Dermis blood vessel endothelial cell (primary cell): Measurements from ENCODE around the gene MEGF11. TPM values are rescaled to one million over a fixed set of nuclear protein-coding genes. Genes with fewer than 3 reads are reported as not detected.
A peak's percentile ranks its signal among the peaks of the same experiment; 100 is the strongest.

Source experiments
- DNase-seq: peaks from one replicate; pipeline ENCODE4 v3.0.0; 2010
- total RNA-seq: library from RNA; depleted of rRNA; stranded (reverse); fragments of >200 nt; gene quantifications from 2 replicates; pipeline ENCODE4 v1.2.3, GENCODE V29; 2014

The MEGF11 gene
- total RNA-seq, 1 donor from 2014 or later: not detected

DNA sequence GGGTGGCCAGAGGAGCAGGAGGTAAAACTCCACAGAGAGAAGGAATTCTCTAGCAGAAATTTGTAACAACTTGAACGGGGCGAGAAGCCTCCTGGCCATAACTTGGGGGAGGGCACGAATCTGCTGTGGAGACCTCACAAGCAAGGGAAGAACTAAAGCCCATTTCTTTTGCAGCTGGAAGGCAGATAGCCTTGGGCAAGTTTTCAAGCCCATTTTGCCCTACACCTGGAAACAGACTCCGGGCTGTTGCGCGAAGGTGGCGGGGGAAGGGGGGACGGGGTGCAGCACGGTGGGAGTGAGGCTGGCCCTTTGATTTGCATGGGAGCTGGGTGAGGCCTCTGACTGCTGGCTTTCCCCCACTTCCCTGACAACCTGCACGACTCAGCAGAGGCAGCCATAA is 168.8 kb downstream of the MEGF11 start:
- DNase-seq: no peak

- no peak for DNase-seq
These were observed 172.7 kb downstream of the MEGF11 start for GRCh38 chr15:66080717-66081398.

DNA sequence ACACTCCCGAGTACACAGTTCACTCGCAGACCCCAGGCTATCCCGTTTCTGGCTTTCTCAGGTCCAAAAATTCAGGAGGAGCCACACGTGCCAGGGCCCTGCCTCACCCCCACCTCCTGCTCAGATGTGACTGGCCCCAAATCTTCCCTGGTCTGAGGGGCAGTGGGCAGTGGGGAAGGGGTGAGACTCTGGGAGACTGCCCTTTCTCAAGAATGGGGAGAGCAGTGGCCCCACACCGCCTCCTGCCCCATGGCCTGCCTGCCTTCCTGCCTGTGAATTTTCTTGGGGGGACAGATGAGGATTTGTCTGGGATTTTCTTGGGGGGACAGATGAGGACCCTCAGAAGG is 174.6 kb downstream of the MEGF11 start:
- DNase-seq: no peak

GRCh38 chr15:66078196-66078928 is 175.2 kb downstream of the MEGF11 start:
- DNase-seq: no peak

GRCh38 chr15:66077320-66077663 is 176.3 kb downstream of the MEGF11 start:
- DNase-seq: no peak

DNA sequence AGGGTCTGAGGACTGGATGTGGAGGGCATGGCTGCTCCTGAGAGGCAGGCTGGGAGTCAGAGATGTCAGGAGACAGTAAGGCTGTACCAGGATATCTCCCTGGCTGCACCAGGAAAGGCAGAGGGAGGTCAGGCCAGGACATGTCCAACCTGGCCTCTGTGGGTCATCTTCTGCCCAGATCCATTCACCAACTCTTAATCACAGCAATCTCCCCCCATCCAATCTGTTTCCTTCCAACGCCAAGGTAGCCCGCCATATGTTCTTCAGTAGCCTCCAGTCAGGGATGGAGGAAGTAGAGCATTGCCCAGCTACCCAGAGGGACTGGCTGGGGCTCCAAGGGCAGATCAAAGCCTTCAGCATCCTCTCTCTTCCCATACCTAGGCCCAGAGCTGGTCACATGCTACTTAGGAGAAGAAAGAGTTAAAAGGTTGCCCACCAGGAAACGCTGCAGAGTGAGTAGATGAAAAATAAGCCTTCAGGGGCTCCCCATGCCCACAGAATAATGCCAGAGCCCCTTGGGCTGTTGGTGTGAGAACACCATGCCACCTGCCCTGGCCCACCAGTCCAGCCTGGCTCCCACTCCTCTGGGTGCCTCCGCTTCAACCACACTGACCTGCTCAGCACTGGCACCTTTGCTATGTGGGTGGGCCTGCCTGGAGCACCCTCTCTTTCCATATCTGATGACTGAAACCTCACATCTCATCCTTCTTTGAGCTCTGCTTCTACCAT is 176.8 kb downstream of the MEGF11 start:
- DNase-seq: no peak

DNA sequence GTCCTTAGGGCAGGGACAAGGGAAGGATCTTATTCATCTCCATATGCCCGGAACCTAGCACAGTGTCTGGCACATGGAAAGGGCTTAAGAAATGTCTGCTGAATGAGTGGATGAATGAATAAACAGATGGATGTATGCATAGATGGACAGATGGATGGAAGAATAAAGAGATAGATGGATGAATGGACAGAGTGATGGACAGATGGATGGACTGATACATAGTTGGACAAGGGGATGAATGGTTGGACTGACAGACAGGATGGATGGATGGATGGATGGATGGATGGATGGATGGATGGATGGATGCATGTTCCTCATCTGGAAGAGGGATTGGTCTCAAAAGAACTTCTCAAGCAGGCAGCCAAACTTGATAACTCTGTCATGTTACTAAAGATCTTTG is 177.6 kb downstream of the MEGF11 start:
- DNase-seq: no peak

DNA sequence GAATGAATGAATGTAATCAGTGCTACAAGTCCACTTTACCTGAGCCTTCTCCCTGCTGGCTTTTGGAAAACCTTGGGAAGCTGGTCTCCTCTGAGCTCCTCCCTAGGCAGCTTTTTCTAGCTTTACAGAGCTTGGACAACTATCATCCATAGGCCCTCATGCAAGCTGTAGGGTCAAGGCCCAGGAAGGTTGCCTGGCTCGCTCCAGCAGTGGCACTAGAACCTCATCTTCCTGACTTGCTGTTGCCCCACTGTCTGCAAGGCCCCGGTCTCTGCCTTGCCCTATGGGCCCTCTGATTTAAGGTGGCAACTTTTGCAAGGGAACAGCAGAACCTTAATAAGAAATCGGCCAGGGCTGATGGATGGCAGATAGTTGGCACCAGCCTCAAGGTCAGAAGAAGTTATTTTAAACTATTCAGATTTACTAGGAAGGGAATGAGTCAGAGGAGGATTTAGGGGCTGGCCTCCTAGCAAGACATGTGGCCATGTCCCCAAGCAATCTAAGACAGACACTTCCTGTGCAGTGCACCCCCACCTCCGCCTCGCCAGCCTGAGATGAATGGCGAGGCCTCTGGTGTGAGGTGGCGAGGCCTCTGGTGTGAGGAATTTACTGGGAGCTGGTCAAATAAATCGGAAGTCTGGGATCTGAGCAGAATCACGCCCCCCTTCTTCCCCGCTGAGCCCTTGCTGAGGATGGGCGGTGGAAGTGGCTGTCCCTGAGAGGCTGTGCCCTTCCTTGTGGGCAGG is 180.8 kb downstream of the MEGF11 start:
- no peak for DNase-seq

DNA sequence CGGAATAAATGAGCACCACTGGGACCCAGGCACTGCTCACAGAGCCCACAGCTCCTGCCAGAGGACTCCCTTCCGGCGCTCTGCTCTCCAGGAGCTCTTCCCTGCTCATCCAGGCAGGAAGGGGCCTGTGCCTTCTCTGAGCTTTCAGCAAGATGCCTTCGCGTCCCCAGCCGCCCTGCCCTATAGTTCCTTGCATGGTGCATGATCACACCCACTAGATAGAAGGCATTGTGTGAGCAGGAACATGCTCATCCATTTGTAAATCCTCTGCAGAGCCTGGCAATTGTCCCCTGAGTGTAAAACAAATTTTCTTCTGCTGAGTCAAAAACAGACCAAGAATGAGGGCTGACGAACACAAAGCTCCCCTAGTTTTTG is 181.6 kb downstream of the MEGF11 start:
- no peak for DNase-seq

GRCh38 chr15:66071160-66071920 is 182.2 kb downstream of the MEGF11 start:
- DNase-seq: no peak

DNA sequence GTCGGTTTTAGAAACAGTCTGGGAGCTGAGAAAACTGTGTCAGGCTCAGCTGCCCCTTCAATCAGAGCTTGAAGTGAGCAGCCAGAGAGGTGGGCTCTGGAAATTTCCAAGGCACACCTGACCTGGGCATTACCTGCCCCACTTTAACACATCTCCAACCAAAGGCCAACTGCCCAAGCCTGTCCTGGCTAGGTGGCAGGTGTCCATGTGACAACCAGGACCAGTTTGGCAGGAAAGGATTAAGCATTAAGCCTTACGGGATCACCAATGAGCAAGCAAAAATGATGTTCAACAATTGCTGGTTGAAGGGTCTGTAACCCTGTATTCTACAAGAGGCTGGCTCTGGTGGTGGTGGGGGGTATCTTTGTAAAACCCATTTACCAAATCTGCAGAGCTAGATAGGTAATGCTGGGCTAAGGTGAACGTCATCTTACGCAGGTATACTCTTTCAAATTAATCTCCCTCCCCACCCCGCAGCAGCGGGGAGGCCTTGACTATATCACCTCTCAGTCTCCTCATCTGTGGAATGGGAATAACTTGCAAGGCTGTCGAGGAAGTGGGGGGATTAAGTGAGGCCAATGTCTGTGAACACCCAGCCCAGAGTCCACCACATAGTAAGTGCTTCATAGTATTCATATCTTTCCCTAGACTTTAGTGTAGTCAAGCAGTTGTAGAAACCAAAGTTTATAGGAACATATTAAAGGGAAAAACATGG is 183.2 kb downstream of the MEGF11 start:
- DNase-seq: no peak

DNA sequence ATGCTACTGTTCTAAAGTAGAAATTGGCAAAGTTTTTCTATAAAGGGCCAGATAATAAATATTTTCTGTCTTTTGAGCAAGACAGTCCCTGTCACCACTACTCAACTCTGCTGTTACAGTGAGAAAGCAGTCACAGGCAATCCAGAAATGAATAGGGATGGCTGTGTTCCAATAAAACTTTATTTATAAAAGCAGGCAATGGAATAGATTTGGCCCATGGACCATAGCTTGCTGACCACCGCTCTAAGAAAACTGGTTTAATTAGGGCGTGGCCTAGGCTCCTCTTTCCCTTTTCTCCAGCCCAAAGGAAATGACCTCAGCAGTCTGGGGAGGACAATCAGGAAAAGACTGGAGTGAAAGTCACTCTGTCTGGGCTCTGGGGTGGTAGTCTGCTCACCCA is 183.8 kb downstream of the MEGF11 start:
- peak; percentile 9 for DNase-seq

GRCh38 chr15:66068801-66069200 is 184.7 kb downstream of the MEGF11 start:
- no peak for DNase-seq

GRCh38 chr15:66067687-66068086 is 185.9 kb downstream of the MEGF11 start:
- no peak for DNase-seq

- DNase-seq: no peak
These were observed 187.1 kb downstream of the MEGF11 start for GRCh38 chr15:66066481-66066880.

GRCh38 chr15:66066005-66066404 is 187.5 kb downstream of the MEGF11 start:
- no peak for DNase-seq

DNA sequence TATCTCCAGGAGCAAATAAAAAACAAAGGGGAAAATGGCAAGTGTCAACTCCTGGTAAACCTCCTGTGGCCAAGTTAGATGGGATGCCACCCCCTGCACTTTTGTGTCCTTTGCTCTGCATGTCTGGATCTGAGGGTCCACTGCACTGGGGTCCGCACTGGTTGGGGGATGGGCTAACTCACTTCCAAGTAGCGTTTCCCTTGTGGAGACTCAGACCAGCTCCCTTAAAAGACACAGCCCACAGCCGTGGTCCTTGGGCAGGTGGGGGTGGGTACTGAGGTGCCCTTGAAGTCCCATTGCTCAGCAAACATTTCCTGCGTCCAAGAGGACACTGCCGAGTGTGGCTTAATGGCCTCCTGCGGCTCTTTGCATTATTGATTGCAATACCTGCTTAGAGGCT is 188.2 kb downstream of the MEGF11 start:
- no peak for DNase-seq

DNA sequence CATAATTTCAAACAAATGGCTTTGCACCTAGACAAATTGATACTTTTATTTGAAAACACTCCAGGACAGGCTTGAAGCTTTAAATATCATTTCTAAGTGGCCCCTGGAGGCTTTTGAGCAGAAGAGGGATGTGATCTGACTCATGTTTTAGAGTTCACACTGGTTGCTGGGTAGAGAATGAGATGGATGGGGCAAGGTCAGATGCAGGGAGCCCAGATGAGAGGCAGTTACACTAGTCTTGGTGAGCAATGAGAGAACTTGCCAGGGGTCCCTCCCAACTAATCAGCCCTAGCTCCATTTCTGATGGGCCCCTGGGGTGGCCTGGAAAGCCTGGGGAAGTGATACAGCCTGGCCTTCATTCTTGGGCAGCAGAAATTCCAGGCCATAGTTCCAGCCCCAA is 190.4 kb downstream of the MEGF11 start:
- no peak for DNase-seq

GRCh38 chr15:66057089-66057488 is 196.5 kb downstream of the MEGF11 start:
- DNase-seq: no peak

- DNase-seq: no peak
These were observed 199.6 kb downstream of the MEGF11 start for GRCh38 chr15:66053991-66054390.

DNA sequence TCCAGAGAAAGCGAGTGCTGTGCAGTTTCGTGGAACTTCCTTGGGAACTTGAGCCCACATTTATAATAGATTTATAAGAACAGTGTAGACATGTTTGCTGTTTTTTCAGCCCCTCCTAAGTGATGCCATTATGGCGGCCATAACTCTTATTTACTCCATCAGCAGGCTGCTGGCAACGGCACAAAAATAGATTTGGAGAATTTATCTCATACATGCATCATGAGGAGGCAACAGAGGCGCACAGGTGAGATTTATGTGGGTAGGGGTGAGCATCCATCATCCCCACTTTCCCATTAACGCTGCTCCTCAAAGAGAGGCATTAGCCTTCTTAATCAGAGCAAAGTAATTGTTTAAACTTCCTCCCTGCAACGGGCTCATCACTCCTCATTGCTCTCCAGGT is 201.7 kb downstream of the MEGF11 start:
- DNase-seq: no peak

GRCh38 chr15:66050264-66050663 is 203.3 kb downstream of the MEGF11 start:
- DNase-seq: no peak
